ENCODE data around the gene TXNRD3.

TXNRD3 gene

DNA sequence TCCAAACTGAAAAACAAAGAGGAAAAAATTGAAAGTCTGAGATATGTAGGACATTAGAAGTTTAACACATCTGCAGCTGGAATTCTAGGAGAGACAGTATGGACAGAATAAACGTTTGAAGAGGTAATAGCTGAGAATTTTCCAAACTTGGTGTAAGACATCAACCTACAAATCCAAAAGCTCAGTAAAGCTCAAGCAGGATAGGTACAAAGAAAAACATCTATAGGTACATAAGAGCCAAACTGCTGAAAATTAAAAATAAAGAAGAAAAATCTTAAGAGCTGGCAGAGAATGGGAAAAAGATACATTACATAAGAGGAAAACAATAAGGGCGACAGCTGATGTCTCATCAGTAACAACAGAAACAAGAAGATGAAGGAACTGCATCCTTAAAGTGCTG is 73.4 kb downstream of the TXNRD3 start:
- DNase-seq: no peak

GRCh38 chr3:126580746-126581145 is 74.2 kb downstream of the TXNRD3 start:
- no peak for DNase-seq

DNA sequence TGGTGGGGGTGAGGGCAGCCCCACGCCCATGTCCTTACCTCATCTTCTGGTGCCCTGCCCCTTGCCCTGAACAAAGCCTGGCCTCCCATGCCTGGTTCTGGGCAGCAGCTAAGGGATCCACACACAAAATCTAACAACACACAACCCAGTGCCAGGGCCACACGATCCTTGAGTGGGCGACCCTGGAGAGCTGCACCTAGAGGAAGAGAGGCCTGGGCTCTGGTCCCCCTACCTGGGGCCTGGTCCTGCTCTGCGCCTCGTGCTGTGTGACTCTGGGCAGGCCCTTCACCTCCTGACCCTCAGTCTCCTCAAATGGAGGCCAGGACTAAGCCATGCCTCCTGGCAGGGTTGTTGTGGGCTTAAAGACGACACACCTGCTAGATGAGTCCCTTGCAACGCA is 76.2 kb downstream of the TXNRD3 start:
- DNase-seq: no peak

DNA sequence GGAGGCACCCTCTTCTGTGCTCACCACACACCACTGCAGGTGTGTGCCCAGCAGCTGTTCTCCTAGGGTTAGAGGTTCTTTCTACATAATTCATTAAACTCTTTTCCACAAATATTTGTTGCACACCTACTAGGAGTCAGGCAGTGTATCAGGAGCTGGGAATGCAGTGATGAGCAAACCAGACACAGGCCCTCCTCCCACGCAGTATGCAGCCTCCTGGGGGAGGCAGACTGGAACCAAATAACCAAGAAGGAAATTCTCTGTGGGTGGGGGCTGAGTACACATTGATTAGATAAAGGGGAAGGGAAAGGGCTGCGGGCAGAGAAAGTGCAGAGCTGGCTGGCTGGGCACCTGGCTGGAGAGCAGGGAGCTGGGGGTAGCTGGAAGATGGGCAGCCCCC is 77.7 kb downstream of the TXNRD3 start:
- no peak for DNase-seq

- no peak for DNase-seq
These were observed 81.3 kb downstream of the TXNRD3 start for GRCh38 chr3:126573492-126574117.

DNA sequence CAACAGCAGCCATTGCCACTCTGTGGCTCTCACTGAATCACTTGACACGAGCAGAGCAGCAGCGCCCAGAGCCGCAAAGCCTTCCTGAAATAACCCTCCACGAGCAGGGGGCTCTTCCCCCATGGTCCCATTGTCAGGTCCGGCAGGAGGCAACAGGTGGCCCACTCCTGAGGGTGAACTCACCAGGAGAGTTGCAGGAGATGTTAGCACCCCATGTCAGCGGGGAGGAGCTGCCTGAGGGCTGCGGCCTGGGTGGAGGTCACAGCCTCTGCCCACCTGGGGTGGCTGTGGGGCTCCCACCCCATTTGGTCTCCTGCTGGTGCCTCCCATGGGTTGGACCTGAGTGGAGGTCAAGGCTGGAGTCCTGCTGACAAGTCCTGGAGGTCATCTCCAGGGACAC is 83.8 kb downstream of the TXNRD3 start:
- no peak for DNase-seq

DNA sequence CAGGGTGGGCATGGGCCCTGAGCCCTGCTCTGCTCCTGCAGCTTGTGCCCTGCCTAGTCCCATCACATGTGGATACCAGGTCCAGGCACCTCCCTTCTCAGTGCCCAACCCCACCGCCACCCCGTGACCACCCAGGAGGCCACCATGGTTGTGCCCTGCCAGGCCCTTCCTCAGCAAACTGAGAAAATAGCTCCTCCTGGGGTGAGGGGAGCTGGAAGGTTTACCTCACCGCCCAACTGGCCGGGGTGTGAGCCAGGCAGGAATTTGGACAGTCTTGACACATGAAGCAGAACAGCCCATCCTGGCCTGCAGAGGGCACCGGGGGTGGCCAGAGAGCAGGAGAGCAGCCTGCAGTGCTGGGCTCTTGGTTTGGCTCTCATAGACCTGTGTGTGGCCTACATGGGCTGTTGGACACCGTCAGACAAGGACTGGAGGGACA is 84.8 kb downstream of the TXNRD3 start:
- no peak for DNase-seq

DNA sequence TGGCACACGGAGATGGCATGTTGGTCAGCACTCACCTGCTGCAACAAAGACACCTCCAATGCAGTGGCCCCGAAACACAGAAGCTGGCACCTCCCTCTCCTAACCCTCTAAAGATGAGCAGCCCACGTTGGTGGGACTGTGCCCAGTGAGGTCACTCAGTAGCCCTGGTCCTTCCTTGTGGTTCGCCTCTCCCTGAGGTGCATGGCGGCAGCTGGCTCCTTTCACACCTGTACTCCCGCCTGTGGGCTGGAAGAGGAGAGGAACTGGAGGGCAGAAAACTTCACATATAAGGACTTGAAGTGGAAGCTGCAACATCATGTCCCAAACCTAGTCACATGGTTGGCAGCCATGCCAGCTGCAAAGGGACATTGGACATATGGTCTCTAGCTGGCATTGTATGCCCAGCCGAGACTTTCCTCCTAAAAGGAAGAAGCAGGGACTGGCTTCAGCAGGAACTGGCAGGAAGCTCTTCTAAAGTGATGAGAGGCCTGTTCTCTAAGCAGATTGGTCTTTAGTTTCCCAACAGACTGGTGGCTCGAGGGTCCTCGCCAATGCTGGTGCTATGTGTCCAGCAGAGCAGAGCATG is 85.4 kb downstream of the TXNRD3 start:
- DNase-seq: no peak

- no peak for DNase-seq
These were observed 86.1 kb downstream of the TXNRD3 start for GRCh38 chr3:126568776-126569342.

- no peak for DNase-seq
These were observed 87.1 kb downstream of the TXNRD3 start for GRCh38 chr3:126567696-126568438.

- DNase-seq: no peak
These were observed 92.1 kb downstream of the TXNRD3 start for GRCh38 chr3:126562737-126563276.

- no peak for DNase-seq
These were observed 96.4 kb downstream of the TXNRD3 start, which contains the start of gene C3orf22 for GRCh38 chr3:126558336-126559071. TSS of gene C3orf22 (minus strand) at chr3:126558932. CDS start at chr3:126553390, 5,542 bp downstream.

DNA sequence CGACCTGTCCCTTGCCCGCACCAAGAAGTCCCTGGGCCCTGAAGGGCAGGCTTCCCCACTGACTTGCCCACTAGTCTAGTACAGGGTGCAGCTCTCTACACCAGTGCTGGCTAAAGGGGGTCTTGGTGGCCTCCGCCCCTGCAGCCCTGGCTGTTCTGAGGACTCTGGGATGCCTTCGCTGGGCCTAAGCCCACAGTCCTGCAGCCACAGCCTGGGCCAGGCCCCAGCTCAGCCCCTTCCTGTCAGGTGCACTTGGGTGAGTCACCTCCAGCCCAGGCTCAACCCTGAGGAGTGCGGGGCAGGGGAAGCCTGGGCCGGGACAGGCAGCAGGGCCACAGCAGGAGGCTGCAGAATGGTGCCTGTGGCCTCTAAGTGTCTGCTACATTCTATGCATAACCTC is 97.2 kb downstream of the TXNRD3 start:
- DNase-seq: no peak

- no peak for DNase-seq
These were observed 97.5 kb downstream of the TXNRD3 start for GRCh38 chr3:126557415-126557745.

Measured in CD4-positive, alpha-beta T cell treated with Interleukin-4 for 4 hours (primary cell).